Psoas muscle (tissue), 8 donors: ENCODE data around the gene P4HA2. TPM values are rescaled to one million over a fixed set of nuclear protein-coding genes. Genes with fewer than 3 reads are reported as not detected.

Source experiments
- ATAC-seq, 4 donors: fragments of 200-7000 bp; cut with Tn5 transposase; one replicate each; pipeline ENCODE4 v1.9.1; 2020; ENCODE audit warnings: moderate library complexity in 3 of 4, mild to moderate bottlenecking in 2 of 4
- DNase-seq, 2 donors: peaks; one replicate each; pipeline ENCODE4 v3.0.0-alpha.2; 2020
- H3K27ac ChIP-seq: fragments of 200-600 bp; one replicate; pipeline ENCODE4 v1.8.0; 2022
- H3K27me3 ChIP-seq, 3 donors: fragments of 200-600 bp in 1 of 3; one replicate each; pipeline versions ENCODE4 v1.6.1 to v1.8.0; 2013 to 2022; ENCODE audit warnings: low read length in 2 of 3, mild to moderate bottlenecking in 2 of 3, moderate library complexity in 1 of 3; ENCODE audit not compliant: insufficient read depth in 3 of 3
- H3K36me3 ChIP-seq, 2 donors: fragments of 200-600 bp in 1 of 2; one replicate each; pipeline versions ENCODE4 v1.6.1 to v1.8.0; 2013 to 2022; ENCODE audit warnings: low read depth in 1 of 2, mild to moderate bottlenecking in 1 of 2, moderate library complexity in 1 of 2; ENCODE audit not compliant: insufficient read depth in 1 of 2
- H3K4me1 ChIP-seq: fragments of 200-600 bp; one replicate; pipeline ENCODE4 v1.8.0; 2022
- H3K4me3 ChIP-seq: fragments of 200-600 bp; one replicate; pipeline ENCODE4 v1.8.0; 2022; ENCODE audit warnings: mild to moderate bottlenecking
- H3K9me3 ChIP-seq: fragments of 200-600 bp; one replicate; pipeline ENCODE4 v1.8.0; 2022
- WGBS, 3 donors: extraction: QIAGEN DNeasy Blood & Tissue Kit; methylation state at CpG; one replicate each; pipeline versions ENCODE4 v1.1.6 to v1.1.7; 2013; 5-methylcytosine and 5-hydroxymethylcytosine counted together
- intact Hi-C, 2 donors: fragments of 100-400 bp; cut with DNase I; formaldehyde crosslinking; loops; one replicate each; pipeline versions ENCODE4 v1.11.0 to v1.14.2; 2022
- polyA plus RNA-seq, 3 donors: library from polyadenylated mRNA; stranded (reverse); fragments of 200-250 nt; gene quantifications; one replicate each; pipeline ENCODE4 v1.2.3, GENCODE V29; 2013
- total RNA-seq, 4 donors: library from RNA; stranded (reverse); fragmentation: NEBNext Ultra II Directional in 2 of 4; extraction: Animal tissue kit (Norgen Biotek cat#: 25700) in 2 of 4; gene quantifications; one replicate each; pipeline versions ENCODE4 v1.2.1 to v1.2.4, GENCODE V29; 2021 to 2023
- TF ChIP-seq, protein P1 (sequence below): fragments of 200-600 bp; IDR thresholded peaks from one replicate; pipeline ENCODE4 v1.8.0; 2022; ENCODE audit warnings: antibody characterized with exemption
- donor health status: healthy with polysubstance abuse.
- donor health status: DM: no; HTN: no; CAD: no; lungs with moderate emphysema.
- donor health status: Bipolar disorder and iron deficiency.
- donor health status: healthy.
- donor health status: DM: yes; HTN: yes; CAD: no.
- donor health status: DM: no; HTN: no; CAD: no.
- donor health status: DM: no; HTN: no; CAD: no.
- donor health status: DM: yes; HTN: yes; CAD: no.

P4HA2 gene
- total and polyA plus RNA-seq, 7 donors, result 10.2 to 21.6 (median 13.7) TPM

DNA sequence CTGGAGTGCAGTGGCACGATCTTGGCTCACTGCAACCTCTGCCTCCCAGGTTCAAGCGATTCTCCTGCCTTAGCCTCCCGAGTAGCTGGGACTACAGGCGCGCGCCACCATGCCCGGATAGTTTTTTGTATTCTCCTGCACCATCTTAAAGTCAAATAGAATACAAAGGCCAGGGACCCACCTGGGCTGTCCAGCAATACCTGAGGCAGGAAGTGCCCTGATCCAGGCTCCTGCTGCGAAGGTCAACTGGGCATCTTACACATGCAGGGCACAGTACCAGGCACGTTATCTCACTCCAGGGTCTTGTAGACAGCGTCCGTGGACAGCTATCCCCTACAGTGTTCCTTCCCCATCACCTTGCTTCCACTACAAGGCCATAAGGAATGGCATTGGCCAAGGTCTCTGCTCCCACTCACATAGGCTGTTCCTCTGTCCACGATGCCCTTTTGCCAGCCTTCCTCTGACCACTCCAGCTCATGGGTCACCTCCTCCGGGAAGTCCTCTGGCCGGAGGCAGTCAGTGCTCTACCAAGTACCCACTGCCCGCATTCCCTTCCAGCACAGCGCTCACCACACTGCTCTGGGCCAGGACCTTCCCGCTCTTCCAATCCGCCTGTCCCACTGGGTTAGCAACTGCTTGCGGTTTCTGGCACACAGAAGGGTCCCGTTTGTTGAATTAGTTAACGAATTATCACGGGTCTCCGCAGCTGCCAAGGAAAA, 978 bp downstream of the P4HA2 start:
- ATAC-seq, result peak in 2 of 4 donors; percentile 15 to 32
- Histone ChIP-seq H3K9me3 (no peaks in the 10 kb centered on the region), H3K27me3 (no peaks in the 10 kb centered on the region), H3K36me3 (no peaks in the 10 kb centered on the region), H3K27ac (peak overlapping the region; percentile 87), H3K4me3 (peak overlapping the region; percentile 93), H3K4me1 (peaks cover 43% of the 10 kb centered on the region)
- WGBS, 3 donors, result 57 to 65% (median 57%) methylated on average over 23 of the region's 23 CpGs
- intact Hi-C loops, result no loop called here
- peak in 1 of 2 donors; percentile 45 for DNase-seq
- TF ChIP-seq, protein P1, sequence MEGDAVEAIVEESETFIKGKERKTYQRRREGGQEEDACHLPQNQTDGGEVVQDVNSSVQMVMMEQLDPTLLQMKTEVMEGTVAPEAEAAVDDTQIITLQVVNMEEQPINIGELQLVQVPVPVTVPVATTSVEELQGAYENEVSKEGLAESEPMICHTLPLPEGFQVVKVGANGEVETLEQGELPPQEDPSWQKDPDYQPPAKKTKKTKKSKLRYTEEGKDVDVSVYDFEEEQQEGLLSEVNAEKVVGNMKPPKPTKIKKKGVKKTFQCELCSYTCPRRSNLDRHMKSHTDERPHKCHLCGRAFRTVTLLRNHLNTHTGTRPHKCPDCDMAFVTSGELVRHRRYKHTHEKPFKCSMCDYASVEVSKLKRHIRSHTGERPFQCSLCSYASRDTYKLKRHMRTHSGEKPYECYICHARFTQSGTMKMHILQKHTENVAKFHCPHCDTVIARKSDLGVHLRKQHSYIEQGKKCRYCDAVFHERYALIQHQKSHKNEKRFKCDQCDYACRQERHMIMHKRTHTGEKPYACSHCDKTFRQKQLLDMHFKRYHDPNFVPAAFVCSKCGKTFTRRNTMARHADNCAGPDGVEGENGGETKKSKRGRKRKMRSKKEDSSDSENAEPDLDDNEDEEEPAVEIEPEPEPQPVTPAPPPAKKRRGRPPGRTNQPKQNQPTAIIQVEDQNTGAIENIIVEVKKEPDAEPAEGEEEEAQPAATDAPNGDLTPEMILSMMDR, result no peak

DNA sequence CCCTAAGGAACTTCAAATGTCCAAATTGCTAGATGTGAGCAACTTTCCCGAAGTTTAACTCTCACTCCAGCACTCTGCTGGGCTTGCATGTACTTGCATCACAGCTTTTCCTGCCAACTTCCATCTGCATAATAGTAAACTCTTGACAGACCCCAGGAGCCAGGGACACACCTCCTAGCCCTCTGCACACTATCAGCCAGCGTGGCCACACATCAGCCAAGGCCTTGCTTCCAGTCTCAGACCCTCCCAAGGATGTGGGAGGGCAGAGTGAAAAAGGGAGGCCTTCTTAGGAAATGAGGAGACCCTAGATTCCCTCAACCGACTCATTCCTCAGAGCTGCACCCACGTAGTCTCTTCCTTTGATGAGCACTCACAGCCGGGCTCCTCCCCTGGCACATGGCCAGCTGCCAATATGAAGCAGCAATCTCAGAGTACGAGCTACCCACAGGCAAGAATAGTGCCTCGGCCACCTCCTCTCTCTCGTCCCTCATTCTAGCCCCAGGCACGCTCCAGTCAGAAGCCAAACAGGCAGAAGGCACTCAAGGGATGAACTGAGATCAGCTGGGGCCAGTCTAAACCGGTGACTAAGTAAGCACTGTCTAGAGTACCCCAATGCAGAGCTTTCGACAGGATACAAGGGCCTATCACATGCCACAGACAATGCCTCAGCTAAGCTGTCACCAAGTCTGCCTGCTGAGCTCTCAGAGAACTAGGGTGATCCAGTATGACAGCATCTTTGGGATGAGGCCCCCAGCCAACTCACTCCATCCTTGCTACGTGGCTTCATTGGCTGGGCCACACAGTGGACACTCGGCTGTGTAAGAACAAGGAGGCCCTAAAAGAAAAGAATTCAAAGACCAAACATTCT, 2.3 kb downstream of the P4HA2 start:
- peak overlapping the region; percentile 65 for H3K27ac ChIP-seq
- no peaks in the 10 kb centered on the region for H3K36me3 ChIP-seq
- peak overlapping the region; percentile 24 for H3K4me3 ChIP-seq
- DNase-seq (peak; percentile 74 to 85), ATAC-seq (peak; percentile 42 to 61 (median 58))
- H3K27me3 ChIP-seq, result no peaks in the 10 kb centered on the region
- intact Hi-C loops, result no loop called here
- peaks cover 45% of the 10 kb centered on the region for H3K4me1 ChIP-seq
- no peaks in the 10 kb centered on the region for H3K9me3 ChIP-seq
- 31 to 37% (median 34%) methylated on average over 13 of the region's 13 CpGs for WGBS, 3 donors
- TF ChIP-seq, protein P1, result no peak

DNA sequence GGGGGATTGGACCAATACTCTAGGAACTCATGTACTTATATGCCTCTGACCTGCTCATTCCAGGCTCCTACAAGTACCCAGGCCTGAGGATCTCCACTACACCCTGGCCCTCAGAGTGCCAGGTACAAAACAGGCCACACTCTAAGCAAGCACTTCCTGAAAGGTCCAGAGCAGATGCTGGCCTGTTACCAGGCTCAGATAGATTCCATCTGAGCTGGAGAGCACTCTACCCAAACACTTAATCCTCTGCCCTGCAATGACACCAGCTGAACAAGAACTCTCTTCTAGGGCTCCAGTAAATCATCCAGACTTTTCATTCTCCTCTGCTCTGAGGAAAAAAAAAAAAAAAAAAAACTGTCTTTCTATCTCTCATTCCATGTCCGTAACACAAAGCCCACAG, 2.9 kb downstream of the P4HA2 start:
- DNase-seq, result no peak
- intact Hi-C loops, result no loop called here
- Histone ChIP-seq H3K27me3 (no peaks in the 10 kb centered on the region), H3K4me3 (no peak overlapping the region), H3K27ac (peak overlapping the region; percentile 65), H3K36me3 (no peaks in the 10 kb centered on the region), H3K9me3 (no peaks in the 10 kb centered on the region), H3K4me1 (peaks cover 52% of the 10 kb centered on the region)
- peak in 3 of 4 donors; percentile 54 to 65 (median 64) for ATAC-seq
- 26 to 50% (median 27%) methylated on average over 1 of the region's 1 CpG for WGBS, 3 donors
- TF ChIP-seq, protein P1, result no peak

DNA sequence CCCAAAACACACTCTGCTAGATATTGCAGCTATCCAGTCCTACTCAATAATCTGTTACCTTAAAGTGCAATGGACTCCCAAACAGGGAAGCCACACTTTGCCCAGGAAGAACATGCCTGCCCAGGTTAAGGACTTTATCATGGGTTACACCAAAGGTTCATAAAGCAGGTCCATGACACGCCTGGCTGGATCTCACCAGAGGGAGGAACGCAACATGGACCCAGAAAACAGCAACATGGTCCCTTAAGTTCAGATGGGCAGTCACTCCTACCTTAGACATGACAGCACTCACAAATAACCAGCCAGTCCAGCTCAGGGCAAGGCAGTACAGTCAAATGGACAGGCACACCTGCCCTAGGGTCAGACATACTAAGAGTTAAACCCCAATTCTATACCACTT, 3.8 kb downstream of the P4HA2 start:
- 97 to 100% (median 98%) methylated on average over 2 of the region's 2 CpGs for WGBS, 3 donors
- Histone ChIP-seq H3K9me3 (no peaks in the 10 kb centered on the region), H3K4me3 (no peak overlapping the region), H3K27me3 (no peaks in the 10 kb centered on the region), H3K4me1 (peaks cover 61% of the 10 kb centered on the region), H3K36me3 (no peaks in the 10 kb centered on the region), H3K27ac (peak overlapping the region; percentile 65)
- intact Hi-C loops, result no loop called here
- TF ChIP-seq, protein P1, result no peak
- DNase-seq (no peak), ATAC-seq (no peak)
